GM12878 (cell line): Measurements from ENCODE around the gene REG1B. TPM values are rescaled to one million over a fixed set of nuclear protein-coding genes. Genes with fewer than 3 reads are reported as not detected.
"Not testable (repeated sequence)": the region's sequence is repeated elsewhere in the genome, so short reads cannot be mapped to it uniquely, and the experiment has no call there.

Experiments
- ATAC-seq: fragments of 200-7000 bp; cut with Tn5 transposase; 3 replicates; pipeline ENCODE4 v1.9.1; 2020; ENCODE audit warnings: mild to moderate bottlenecking, moderate library complexity
- BruUV-seq: library from RNA; stranded (reverse); fragments of 400-500 nt; replicated peaks from 2 replicates; lab custom pipeline; 2021; lab: Mats Ljungman, UMichigan
- CTCF ChIA-PET: fragments of 300-600 bp; sonication (Branson Sonifier 250); formaldehyde crosslinking; extraction: SDS; loops from one replicate; lab custom pipeline; 2021; ENCODE audit warnings: inconsistent platforms; lab: Yijun Ruan, JAX
- POLR2A ChIA-PET: fragments of 350-600 bp; formaldehyde crosslinking; extraction: SDS; loops from one replicate; lab custom pipeline; 2021; ENCODE audit warnings: inconsistent platforms; lab: Charles Lee
- RAD21 ChIA-PET: fragments of 300-600 bp; sonication (Branson Sonifier 250); formaldehyde crosslinking; loops from one replicate; lab custom pipeline; 2023; ENCODE audit warnings: antibody characterized with exemption; ENCODE audit not compliant: unreplicated experiment; lab: Charles Lee
- SMC1A ChIA-PET: fragments of 300-600 bp; sonication (Branson Sonifier 250); formaldehyde crosslinking; loops from one replicate; lab custom pipeline; 2023; ENCODE audit not compliant: unreplicated experiment, uncharacterized antibody; lab: Charles Lee
- DNase-seq: peaks from one replicate; pipeline ENCODE4 v3.0.0-alpha.2; 2011; ENCODE audit warnings: low read depth, low spot score
- FAIRE-seq: peaks from 3 replicates; lab custom pipeline; 2011; peaks lifted over from hg19 to GRCh38; lab: Jason Lieb, UNC
- H2AFZ ChIP-seq: 2 replicates; pipeline ENCODE4 v1.6.0; 2011; ENCODE audit warnings: low read depth, low read length, control low read depth; ENCODE audit not compliant: control insufficient read depth
- H3K27ac ChIP-seq: 2 replicates; pipeline ENCODE4 v1.5.1; 2011; ENCODE audit warnings: control low read depth; ENCODE audit not compliant: control insufficient read depth, insufficient read depth
- H3K27me3 ChIP-seq, 2 experiments: replicated peaks in 1 of 2; 2 replicates each; pipeline versions ENCODE4 v1.6.0 to v1.6.1; 2011; ENCODE audit warnings: low read length in 1 of 2; ENCODE audit not compliant: control insufficient read depth in 2 of 2, insufficient read depth in 2 of 2
- H3K36me3 ChIP-seq, 2 experiments: 2 replicates each; pipeline ENCODE4 v1.5.1; 2011; ENCODE audit warnings: low read length in 1 of 2; ENCODE audit not compliant: control insufficient read depth in 2 of 2, insufficient read depth in 2 of 2
- H3K4me1 ChIP-seq: 2 replicates; pipeline ENCODE4 v1.6.1; 2011; ENCODE audit warnings: mild to moderate bottlenecking, low read length, moderate library complexity, mixed read lengths; ENCODE audit not compliant: control insufficient read depth, insufficient read depth
- H3K4me2 ChIP-seq: 2 replicates; pipeline ENCODE4 v1.6.0; 2011; ENCODE audit warnings: control low read depth; ENCODE audit not compliant: control insufficient read depth, insufficient read depth
- H3K4me3 ChIP-seq: fragments of 200-600 bp; sonication (generic); 2 replicates; pipeline ENCODE4 v1.5.1; 2016
- H3K79me2 ChIP-seq: 2 replicates; pipeline ENCODE4 v1.6.0; 2011; ENCODE audit warnings: low read length; ENCODE audit not compliant: control insufficient read depth, insufficient read depth
- H3K9ac ChIP-seq: 2 replicates; pipeline ENCODE4 v1.8.0; 2011; ENCODE audit warnings: low read length, control low read depth, mixed read lengths; ENCODE audit not compliant: control insufficient read depth, insufficient read depth
- H3K9me3 ChIP-seq: replicated peaks from 3 replicates; pipeline ENCODE4 v1.5.1; 2011; ENCODE audit warnings: mild to moderate bottlenecking, low read length; ENCODE audit not compliant: control insufficient read depth, insufficient read depth
- H4K20me1 ChIP-seq: 2 replicates; pipeline ENCODE4 v1.6.0; 2011; ENCODE audit not compliant: control insufficient read depth, insufficient read depth
- BRCA1 ChIP-seq: IDR thresholded peaks from 2 replicates; pipeline ENCODE4 v1.6.1; 2011; ENCODE audit warnings: low read depth, low read length, improper control_type of control experiment
- CEBPB ChIP-seq, 2 experiments: fragments of 150-350 bp in 1 of 2; IDR thresholded peaks; 2 replicates each; pipeline ENCODE4 v1.6.1; 2012 to 2014; ENCODE audit warnings: low read depth in 2 of 2, low read length in 2 of 2, borderline replicate concordance in 1 of 2, inconsistent platforms in 1 of 2
- IRF4 ChIP-seq: IDR thresholded peaks from 2 replicates; pipeline ENCODE4 v1.6.1; 2011; ENCODE audit warnings: low read depth, low read length
- RAD21 ChIP-seq: IDR thresholded peaks from 2 replicates; pipeline ENCODE4 v1.6.1; 2011; ENCODE audit warnings: mild to moderate bottlenecking, low read depth, low read length, moderate library complexity; ENCODE audit not compliant: insufficient read depth
- ZZZ3 ChIP-seq: IDR thresholded peaks from 2 replicates; pipeline ENCODE4 v1.6.1; 2011; ENCODE audit warnings: low read depth; ENCODE audit not compliant: control insufficient read depth, insufficient read length
- WGBS: methylation state at CpG from one replicate; pipeline ENCODE4 v1.1.6; 2016; ENCODE audit warnings: low lambda C conversion rate; ENCODE audit not compliant: insufficient replicate concordance, insufficient coverage; ENCODE audit errors: missing lambda C conversion rate; 5-methylcytosine and 5-hydroxymethylcytosine counted together
- in situ Hi-C: fragments of 300-500 bp; cut with MboI; formaldehyde crosslinking; loops from 9 replicates; pipeline ENCODE4 v1.14.3; 2018; ENCODE audit warnings: mixed read lengths
- intact Hi-C: fragments of 100-400 bp; cut with micrococcal nuclease; formaldehyde crosslinking; loops from one replicate; pipeline ENCODE4 v1.14.2; 2022; ENCODE audit not compliant: unreplicated experiment
- polyA plus RNA-seq, 11 experiments: library from polyadenylated mRNA; depleted of rRNA in 4 of 11; unstranded in 6 of 11; stranded (reverse) in 5 of 11; fragments of >200 nt; fragmentation: Nextera tagmentation in 4 of 11; fragmentation: Illumina TruSeq in 1 of 11; extraction: Ambion mirVana in 4 of 11; extraction: Trizol in 1 of 11; gene quantifications; 1 replicate in 1 of 11; 2 replicates in 10 of 11; pipeline versions ENCODE4 v1.2.1 to v1.2.3, GENCODE V29; 2011 to 2016; ENCODE audit warnings: inconsistent platforms in 2 of 11, missing spikeins in 2 of 11, low read depth in 1 of 11
- total RNA-seq, 4 experiments: library from RNA; depleted of rRNA in 3 of 4; stranded (reverse); fragments of >200 nt in 3 of 4; fragmentation: Illumina TruSeq in 1 of 4; extraction: Trizol in 1 of 4; gene quantifications; 2 replicates each; pipeline versions ENCODE4 v1.2.1 to v1.2.3, GENCODE V29; 2013 to 2021
- TF ChIP-seq, protein P1 (sequence below): IDR thresholded peaks from 2 replicates; pipeline ENCODE4 v1.6.1; 2012; ENCODE audit warnings: low read depth, low read length, improper control_type of control experiment
- TF ChIP-seq, protein P2 (sequence below): fragments of 450-650 bp; IDR thresholded peaks from 2 replicates; pipeline ENCODE4 v1.6.1; 2017; ENCODE audit warnings: mild to moderate bottlenecking, moderate library complexity
- TF ChIP-seq, protein P3 (sequence below), 3 experiments: IDR thresholded peaks in 2 of 3; conservative IDR thresholded peaks in 1 of 3; 2 replicates each; pipeline ENCODE4 v1.5.1; 2011; ENCODE audit warnings: low read depth in 3 of 3, low read length in 3 of 3, mild to moderate bottlenecking in 3 of 3, control low read depth in 2 of 3, moderate library complexity in 2 of 3, inconsistent platforms in 1 of 3, mixed read lengths in 1 of 3; ENCODE audit not compliant: control insufficient read depth in 2 of 3, insufficient read depth in 1 of 3; ENCODE audit errors: extremely low read depth in 1 of 3

The REG1B gene
- total and polyA plus RNA-seq, 10 of the 15 experiments (the other 5 are each of a cell fraction or from before 2014, with no cell fraction given): 2.7 TPM; not detected in 9

DNA sequence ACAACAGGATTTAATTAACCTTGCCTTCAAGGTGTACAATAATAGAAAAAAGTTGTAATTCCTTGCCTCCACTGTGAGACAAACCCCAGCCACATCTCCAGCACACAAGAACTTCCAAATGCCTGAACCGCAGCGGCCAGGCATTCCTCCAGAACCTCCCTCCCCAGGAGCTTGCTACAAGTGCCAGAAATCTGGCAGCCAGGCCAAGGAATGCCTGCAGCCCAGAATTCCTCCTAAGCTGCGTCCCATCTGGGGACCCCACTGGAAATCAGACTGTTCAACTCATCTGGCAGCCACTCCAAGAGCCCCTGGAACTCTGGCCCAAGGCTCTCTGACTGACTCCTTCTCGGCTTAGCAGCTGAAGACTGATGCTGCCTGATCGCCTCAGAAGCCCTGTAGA lies 34.3 kb downstream of the REG1B start:
- H3K4me3 ChIP-seq, in situ Hi-C loops, H3K79me2 ChIP-seq, intact Hi-C loops, H3K4me1 ChIP-seq, H3K9ac ChIP-seq, FAIRE-seq, H3K36me3 ChIP-seq, H3K27ac ChIP-seq, H2AFZ ChIP-seq, H3K27me3 ChIP-seq, ATAC-seq, POLR2A ChIA-PET, RAD21 ChIA-PET, SMC1A ChIA-PET, H3K9me3 ChIP-seq, H3K4me2 ChIP-seq, CTCF ChIA-PET, DNase-seq, BruUV-seq, H4K20me1 ChIP-seq: not testable (repeated sequence)
- WGBS: 6% methylated on average over 5 of the region's 5 CpGs

DNA sequence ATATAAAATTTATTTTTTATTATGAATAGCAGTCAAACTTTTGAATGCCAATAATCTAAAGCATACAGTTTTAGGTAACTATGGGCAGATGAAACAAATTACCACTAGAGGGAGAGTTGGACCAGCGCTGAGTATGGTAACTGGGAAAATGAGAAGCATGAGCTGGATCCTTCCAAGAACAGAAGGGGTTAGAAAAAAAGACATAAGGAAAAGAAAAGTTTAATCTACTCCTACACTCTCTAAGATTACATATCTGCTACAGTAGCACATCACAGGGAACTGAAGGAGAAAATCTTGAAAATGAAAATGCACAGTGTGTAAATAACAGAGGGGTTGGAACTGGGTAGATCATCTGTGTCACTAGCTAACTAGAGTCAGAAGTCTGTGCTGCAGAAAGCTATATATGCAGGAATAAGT lies 46.8 kb downstream of the REG1B start:
- CTCF ChIA-PET: interaction anchor here (0.7 to 2.9 kb wide), 10 partner anchors 13 to 845 kb away, joined by 3 to 8 read pairs (median 3); no protein-coding TSS in a partner anchor
- TF ChIP-seq, protein P1, sequence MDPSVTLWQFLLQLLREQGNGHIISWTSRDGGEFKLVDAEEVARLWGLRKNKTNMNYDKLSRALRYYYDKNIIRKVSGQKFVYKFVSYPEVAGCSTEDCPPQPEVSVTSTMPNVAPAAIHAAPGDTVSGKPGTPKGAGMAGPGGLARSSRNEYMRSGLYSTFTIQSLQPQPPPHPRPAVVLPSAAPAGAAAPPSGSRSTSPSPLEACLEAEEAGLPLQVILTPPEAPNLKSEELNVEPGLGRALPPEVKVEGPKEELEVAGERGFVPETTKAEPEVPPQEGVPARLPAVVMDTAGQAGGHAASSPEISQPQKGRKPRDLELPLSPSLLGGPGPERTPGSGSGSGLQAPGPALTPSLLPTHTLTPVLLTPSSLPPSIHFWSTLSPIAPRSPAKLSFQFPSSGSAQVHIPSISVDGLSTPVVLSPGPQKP: no peak
- no peak for TF ChIP-seq ZZZ3
- TF ChIP-seq, protein P2, sequence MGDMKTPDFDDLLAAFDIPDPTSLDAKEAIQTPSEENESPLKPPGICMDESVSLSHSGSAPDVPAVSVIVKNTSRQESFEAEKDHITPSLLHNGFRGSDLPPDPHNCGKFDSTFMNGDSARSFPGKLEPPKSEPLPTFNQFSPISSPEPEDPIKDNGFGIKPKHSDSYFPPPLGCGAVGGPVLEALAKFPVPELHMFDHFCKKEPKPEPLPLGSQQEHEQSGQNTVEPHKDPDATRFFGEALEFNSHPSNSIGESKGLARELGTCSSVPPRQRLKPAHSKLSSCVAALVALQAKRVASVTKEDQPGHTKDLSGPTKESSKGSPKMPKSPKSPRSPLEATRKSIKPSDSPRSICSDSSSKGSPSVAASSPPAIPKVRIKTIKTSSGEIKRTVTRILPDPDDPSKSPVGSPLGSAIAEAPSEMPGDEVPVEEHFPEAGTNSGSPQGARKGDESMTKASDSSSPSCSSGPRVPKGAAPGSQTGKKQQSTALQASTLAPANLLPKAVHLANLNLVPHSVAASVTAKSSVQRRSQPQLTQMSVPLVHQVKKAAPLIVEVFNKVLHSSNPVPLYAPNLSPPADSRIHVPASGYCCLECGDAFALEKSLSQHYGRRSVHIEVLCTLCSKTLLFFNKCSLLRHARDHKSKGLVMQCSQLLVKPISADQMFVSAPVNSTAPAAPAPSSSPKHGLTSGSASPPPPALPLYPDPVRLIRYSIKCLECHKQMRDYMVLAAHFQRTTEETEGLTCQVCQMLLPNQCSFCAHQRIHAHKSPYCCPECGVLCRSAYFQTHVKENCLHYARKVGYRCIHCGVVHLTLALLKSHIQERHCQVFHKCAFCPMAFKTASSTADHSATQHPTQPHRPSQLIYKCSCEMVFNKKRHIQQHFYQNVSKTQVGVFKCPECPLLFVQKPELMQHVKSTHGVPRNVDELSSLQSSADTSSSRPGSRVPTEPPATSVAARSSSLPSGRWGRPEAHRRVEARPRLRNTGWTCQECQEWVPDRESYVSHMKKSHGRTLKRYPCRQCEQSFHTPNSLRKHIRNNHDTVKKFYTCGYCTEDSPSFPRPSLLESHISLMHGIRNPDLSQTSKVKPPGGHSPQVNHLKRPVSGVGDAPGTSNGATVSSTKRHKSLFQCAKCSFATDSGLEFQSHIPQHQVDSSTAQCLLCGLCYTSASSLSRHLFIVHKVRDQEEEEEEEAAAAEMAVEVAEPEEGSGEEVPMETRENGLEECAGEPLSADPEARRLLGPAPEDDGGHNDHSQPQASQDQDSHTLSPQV: no peak
- TF ChIP-seq, protein P3, sequence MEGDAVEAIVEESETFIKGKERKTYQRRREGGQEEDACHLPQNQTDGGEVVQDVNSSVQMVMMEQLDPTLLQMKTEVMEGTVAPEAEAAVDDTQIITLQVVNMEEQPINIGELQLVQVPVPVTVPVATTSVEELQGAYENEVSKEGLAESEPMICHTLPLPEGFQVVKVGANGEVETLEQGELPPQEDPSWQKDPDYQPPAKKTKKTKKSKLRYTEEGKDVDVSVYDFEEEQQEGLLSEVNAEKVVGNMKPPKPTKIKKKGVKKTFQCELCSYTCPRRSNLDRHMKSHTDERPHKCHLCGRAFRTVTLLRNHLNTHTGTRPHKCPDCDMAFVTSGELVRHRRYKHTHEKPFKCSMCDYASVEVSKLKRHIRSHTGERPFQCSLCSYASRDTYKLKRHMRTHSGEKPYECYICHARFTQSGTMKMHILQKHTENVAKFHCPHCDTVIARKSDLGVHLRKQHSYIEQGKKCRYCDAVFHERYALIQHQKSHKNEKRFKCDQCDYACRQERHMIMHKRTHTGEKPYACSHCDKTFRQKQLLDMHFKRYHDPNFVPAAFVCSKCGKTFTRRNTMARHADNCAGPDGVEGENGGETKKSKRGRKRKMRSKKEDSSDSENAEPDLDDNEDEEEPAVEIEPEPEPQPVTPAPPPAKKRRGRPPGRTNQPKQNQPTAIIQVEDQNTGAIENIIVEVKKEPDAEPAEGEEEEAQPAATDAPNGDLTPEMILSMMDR (IDR thresholded peaks at IDR 0.05 in 2 of 3, conservative IDR thresholded peaks at IDR 0.05 in 1 of 3; ENCODE audit: control insufficient read depth in 2 of 3, extremely low read depth in 1 of 3, insufficient read depth in 1 of 3, low read depth in 3 of 3, low read length in 3 of 3): peak in 2 of 3 experiments; percentile 26 to 31; a peak in 4 of 6 replicates
- no peak for TF ChIP-seq CEBPB (IDR thresholded peaks at IDR 0.05; ENCODE audit: borderline replicate concordance in 1 of 2, low read depth in 2 of 2, low read length in 2 of 2)
- TF ChIP-seq RAD21: 0 out of 2 replicates have a peak, but pooled peaks have one; percentile 14
- TF ChIP-seq IRF4: no peak
- no peak for TF ChIP-seq BRCA1

More for the DNA sequence above, 46.8 kb downstream of the REG1B start:
- Histone ChIP-seq H4K20me1 (no peaks in the 10 kb centered on the region), H3K79me2 (no peaks in the 10 kb centered on the region), H3K27ac (no peak overlapping the region), H3K36me3 (no peaks in the 10 kb centered on the region), H3K4me1 (no peaks in the 10 kb centered on the region), H2AFZ (no peak overlapping the region), H3K4me3 (no peak overlapping the region), H3K9ac (no peak overlapping the region), H3K27me3 (no peaks in the 10 kb centered on the region), H3K4me2 (no peak overlapping the region), H3K9me3 (no peaks in the 10 kb centered on the region; the same call in 2 of the 3 replicates)
- intact Hi-C loops (loop anchor here (1.0 to 10.0 kb wide), 2 partner anchors 178 to 844 kb away; no protein-coding TSS in a partner anchor), in situ Hi-C loops (loop anchor here (25.0 kb wide), 1 partner anchor 821 kb away; no protein-coding TSS in a partner anchor)
- RAD21 ChIA-PET: interaction anchor here (0.7 to 1.3 kb wide), 3 partner anchors 177 to 847 kb away, joined by 3 read pairs; no protein-coding TSS in a partner anchor
- POLR2A ChIA-PET: no interaction called here
- no peak for FAIRE-seq
- SMC1A ChIA-PET: interaction anchor here (0.7 to 1.3 kb wide), 4 partner anchors 11 to 532 kb away, joined by 3 to 5 read pairs (median 4); no protein-coding TSS in a partner anchor
- ATAC-seq: peak; percentile 68; the same call in 2 of the 3 replicates
- 0% methylated on average over 1 of the region's 1 CpG for WGBS
- BruUV-seq: no TSS peak
- DNase-seq: no peak
